ENCODE data around the gene PRR27.

Gene PRR27

DNA sequence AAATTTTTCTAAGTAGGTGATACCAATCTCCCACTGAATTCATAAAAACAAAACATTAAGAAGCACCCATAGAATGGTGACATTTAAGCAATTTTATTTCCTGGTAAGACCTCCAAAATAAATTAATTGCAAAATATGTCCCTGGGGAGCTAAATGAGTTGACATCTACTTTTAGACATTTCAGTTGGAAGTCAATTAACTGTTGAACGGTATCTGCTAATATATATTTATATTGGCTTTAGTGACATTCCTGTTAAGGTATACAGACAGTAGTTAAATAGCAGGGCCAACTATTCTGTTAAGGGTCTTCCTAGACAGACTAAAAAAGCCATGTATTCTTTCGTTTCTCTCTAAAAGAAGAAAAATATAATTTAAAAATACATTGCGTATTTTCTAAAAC lies at the start of gene PRR27:
PRR27 (plus strand) TSS at position 301 of the 400 bp plus-strand sequence. CDS start 139 bp downstream, outside the sequence.
- DNase-seq (ENCODE audit: low read depth in 3 of 3) = no peak

DNA sequence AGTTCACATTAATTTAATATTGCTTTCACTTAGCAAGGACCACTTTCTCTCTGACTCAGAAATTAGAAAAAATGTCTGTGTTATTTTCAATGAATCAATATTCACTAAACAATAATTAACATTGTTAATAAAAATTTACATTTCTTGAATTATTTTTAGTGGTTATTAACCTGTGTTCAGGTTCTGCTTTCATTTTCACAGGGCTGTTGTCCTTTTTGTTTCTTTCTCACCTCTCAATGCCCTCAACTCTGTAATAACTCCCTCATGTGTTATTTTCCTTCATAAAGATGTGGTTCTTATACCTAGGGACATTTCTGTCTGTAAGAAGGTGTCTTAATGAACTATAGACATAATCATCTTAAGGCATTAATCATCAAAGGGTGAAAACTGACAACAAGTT lies 43.1 kb upstream of the PRR27 start:
- DNase-seq (ENCODE audit: low read depth in 3 of 3) = no peak

- DNase-seq (ENCODE audit: low read depth in 3 of 3) = no peak
Observed at GRCh38 chr4:70113656-70114055, 40.4 kb upstream of the PRR27 start.

- no peak for DNase-seq (ENCODE audit: low read depth in 3 of 3)
Observed at GRCh38 chr4:70114096-70114495, 39.9 kb upstream of the PRR27 start.

DNA sequence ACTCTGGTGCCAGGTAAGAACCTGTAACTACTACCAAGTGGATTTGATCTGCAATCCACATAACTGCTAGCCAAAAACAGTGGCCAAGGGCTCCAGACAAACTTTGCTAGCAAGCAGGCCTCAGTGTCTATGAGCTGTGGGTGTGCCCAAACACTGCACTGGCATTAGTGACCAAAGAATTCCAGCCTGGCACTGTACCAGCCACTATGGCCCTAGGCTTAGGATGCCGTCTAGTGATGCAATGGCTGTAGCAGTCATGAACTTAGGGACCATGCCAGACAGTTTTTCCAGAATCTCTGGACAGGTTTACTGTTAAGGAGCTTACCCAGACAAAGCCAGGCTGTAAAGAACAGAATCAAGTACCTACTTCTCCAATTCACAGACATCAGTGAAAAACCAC lies 33.7 kb upstream of the PRR27 start:
- no peak for DNase-seq (ENCODE audit: low read depth in 3 of 3)

DNA sequence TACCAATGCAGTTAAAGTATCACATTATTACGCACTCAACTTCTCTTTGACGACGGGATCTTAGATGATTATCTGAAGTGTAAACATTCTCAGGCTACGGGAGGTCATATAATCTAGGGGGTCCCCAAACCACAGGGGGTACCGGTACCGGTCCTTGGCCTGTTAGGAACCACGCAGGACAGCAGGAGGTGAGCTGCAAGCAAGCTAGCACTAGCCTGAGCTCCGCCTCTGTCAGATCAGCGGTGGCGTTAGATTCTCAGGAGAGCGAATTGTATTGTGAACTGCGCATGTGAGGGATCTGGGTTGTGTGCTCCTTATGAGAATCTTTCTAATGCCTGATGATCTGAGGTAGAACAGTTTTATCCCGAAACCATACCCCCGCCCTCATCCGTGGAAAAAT lies 20.6 kb upstream of the PRR27 start:
- DNase-seq (ENCODE audit: low read depth in 3 of 3) = no peak

DNA sequence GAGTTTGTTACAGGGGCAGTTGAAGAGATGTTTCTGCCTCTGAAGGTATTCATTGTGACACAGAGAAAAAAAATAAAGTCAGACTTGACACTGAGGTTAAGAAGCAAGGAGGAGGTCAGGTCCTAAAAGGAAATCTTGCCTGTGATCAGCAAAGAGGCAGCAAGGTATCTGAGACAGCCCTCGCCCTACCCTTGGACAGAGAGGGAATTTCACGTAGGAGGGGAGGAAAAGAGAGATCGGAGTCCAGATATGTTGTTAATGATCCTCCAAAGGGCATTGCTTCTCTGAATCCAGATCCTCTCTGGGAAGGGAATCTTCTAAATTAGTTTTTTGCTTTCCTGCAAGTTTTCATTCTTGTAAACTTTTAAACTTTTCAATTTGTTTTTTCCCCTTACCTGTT lies 15.3 kb upstream of the PRR27 start:
- no peak for DNase-seq (ENCODE audit: low read depth in 3 of 3)

GRCh38 chr4:70151271-70151670 lies 2.8 kb upstream of the PRR27 start:
- DNase-seq (ENCODE audit: low read depth in 3 of 3) = no peak

- DNase-seq (ENCODE audit: low read depth in 3 of 3) = no peak
Observed at GRCh38 chr4:70152088-70152487, 1.9 kb upstream of the PRR27 start.

DNA sequence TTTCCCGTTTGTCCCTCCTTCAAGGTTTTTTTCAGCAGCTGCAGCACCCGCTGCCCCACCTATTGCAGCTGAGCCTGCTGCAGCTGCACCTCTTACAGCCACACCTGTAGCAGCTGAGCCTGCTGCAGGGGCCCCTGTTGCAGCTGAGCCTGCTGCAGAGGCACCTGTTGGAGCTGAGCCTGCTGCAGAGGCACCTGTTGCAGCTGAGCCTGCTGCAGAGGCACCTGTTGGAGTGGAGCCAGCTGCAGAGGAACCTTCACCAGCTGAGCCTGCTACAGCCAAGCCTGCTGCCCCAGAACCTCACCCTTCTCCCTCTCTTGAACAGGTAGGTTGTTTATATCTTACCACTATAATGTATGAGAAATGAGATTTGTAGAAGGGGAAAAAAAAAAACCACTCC lies 4.5 kb downstream of the PRR27 start:
- no peak for DNase-seq (ENCODE audit: low read depth in 3 of 3)

GRCh38 chr4:70177090-70177489 lies 23.1 kb downstream of the PRR27 start:
- no peak for DNase-seq (ENCODE audit: low read depth in 3 of 3)

- no peak for DNase-seq (ENCODE audit: low read depth in 3 of 3)
Observed at GRCh38 chr4:70178075-70178660, 24.1 kb downstream of the PRR27 start.

GRCh38 chr4:70179811-70180210 lies 25.8 kb downstream of the PRR27 start:
- DNase-seq (ENCODE audit: low read depth in 3 of 3) = no peak

DNA sequence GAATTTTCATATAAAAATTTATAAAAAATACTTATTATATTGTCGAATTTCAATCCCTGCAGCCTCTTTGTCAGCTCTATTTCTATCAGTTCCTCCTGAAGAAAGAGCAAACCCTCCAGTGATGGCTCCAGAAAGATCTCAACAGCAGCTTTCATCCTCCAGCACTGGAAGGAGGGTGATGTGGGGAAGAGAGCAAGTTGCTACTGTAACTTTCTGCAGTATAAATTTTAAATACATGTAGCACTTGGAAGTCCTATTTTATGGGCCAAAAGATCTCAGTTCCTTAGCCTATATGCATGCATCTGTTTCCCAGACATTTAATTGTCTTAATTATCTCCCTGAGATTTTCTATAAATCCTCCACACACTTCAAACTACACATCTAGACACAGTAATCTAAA lies 27.8 kb downstream of the PRR27 start:
- DNase-seq (ENCODE audit: low read depth in 3 of 3) = no peak

DNA sequence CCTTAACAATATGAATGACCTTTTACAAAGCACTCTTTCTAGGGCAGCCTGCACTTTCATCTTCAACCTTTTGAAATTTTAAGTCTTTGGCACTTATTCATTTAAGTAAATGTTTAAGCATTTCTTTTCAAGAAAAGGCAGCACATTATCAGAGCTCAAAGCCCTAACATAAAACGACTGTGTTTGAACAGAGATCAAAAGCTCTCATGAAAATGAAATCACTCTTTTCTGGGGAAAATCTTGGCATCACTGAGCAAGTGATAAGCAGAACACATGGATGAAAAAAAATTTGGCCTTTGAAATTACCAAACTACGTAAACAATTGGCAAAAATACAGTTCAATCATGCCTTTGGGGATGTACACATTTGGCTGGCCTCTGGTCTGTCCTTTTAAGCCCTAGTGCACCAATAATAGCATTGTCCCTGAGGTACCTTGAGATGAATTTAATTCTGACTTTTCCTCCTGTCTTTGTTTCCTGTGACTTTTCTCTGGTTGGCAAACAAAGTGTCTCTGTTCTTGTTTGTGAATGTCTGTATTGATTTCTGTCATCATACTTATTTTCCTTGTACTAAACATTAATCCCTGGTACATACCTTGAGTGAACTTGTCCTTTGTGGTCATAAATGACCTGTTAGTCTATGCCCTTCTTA lies 28.6 kb downstream of the PRR27 start:
- DNase-seq (ENCODE audit: low read depth in 3 of 3) = no peak

DNA sequence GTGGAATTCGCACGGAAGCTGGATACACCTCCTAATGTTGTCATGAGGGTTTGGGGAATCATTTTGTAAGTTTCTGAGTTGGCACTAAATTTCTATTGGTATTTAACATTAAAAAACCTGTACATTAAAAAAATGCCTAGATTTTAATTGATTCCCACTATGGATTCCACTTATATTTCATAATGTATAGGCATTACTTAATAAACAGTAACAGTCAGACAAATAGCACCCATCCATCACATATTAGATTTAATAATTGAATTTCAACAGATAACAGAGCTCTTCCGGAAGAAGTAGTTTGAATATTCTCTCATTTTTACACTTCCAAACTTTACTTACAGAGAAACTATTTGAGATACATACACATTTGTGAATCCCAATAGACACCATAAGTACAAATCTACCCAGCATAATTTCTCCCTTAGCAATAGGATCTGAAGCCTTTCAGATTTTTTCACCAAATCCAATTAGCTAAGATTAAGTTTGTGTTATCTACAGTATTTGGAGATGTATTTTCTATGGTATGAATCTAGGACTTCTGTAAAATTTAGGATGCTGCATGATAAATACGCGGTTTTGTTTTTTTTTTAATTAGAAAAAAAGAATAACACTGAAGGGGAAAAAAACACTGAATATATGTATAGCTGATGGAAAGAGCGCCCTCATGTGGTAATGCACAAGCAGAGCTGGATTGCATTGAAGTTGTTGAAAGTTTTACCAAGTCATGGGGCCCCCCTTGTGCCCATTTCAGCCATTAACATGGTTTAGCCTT lies 29.3 kb downstream of the PRR27 start:
- DNase-seq (ENCODE audit: low read depth in 3 of 3) = peak; percentile 0 to 8 (median 1)

GRCh38 chr4:70183940-70184246 lies 29.9 kb downstream of the PRR27 start:
- no peak for DNase-seq (ENCODE audit: low read depth in 3 of 3)

GRCh38 chr4:70187216-70187615 lies 33.2 kb downstream of the PRR27 start:
- DNase-seq (ENCODE audit: low read depth in 3 of 3) = no peak

- DNase-seq (ENCODE audit: low read depth in 3 of 3) = no peak
Observed at GRCh38 chr4:70190579-70190978, 36.5 kb downstream of the PRR27 start.

DNA sequence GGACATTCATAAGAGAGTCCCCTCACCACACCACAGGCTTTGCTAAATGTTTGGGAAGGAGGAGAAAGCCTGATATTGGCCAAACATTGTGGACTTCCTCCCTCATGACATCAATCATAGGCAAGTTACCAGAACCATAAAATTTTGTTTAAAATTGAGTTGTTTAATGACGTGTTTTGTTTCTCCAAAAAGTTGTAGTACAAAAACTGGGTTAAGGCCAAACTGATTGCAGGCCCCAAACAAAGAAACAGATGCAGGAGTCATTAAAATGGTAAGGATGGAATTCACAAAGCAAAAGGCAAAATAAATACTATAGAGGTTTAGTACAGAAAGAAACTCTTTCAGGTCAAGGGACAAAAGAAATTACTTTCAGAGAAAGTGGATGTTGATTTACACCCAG lies 37.6 kb downstream of the PRR27 start:
- no peak for DNase-seq (ENCODE audit: low read depth in 3 of 3)

- no peak for DNase-seq (ENCODE audit: low read depth in 3 of 3)
Observed at GRCh38 chr4:70192895-70193294, 38.9 kb downstream of the PRR27 start.

DNA sequence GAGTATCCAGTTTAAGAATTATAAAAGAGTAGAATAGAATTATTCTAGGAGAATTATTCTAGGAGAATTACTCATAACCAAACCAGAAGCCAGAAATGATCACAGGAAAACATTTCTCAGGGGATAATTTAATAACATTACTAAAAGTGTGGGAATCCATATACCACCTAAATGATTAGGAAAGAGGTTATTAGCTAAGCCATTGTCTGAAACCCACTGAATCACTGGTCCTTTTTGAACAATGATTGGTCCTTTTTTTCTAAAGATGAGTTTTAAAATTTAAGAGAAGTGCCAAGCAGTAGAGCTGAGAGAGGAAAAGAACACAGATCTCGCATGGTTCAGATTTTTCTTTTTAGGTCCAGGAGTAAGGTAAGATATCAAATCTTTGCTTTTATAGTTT lies 41.4 kb downstream of the PRR27 start, which contains the start of gene ODAM:
ODAM (plus strand) TSS at position 301 of the 400 bp plus-strand sequence. CDS start 819 bp downstream, outside the sequence.
- DNase-seq (ENCODE audit: low read depth in 3 of 3) = no peak

GRCh38 chr4:70196857-70197256 lies 42.8 kb downstream of the PRR27 start:
- DNase-seq (ENCODE audit: low read depth in 3 of 3) = no peak

Data from stimulated activated CD4-positive, alpha-beta T cell treated with anti-CD3 and anti-CD28 coated beads, TNF-alpha, amount 100 ng/mL, for 48 hours (primary cell).